Activated CD4-positive, alpha-beta memory T cell treated with anti-CD3 and anti-CD28 coated beads, Interleukin-2, amount 10 ng/mL, durations not matched to agents 7 days and 5 days (primary cell): Measurements from ENCODE around the gene CAAP1. TPM values are rescaled to one million over a fixed set of nuclear protein-coding genes. Genes with fewer than 3 reads are reported as not detected.

Source experiments
- CTCF ChIA-PET: fragments of 350-600 bp; sonication (Branson Sonifier 250); formaldehyde crosslinking; loops from one replicate; lab custom pipeline; 2021; ENCODE audit warnings: antibody characterized with exemption, inconsistent platforms; lab: Charles Lee
- POLR2A ChIA-PET: fragments of 350-600 bp; sonication (Branson Sonifier 250); formaldehyde crosslinking; loops from one replicate; lab custom pipeline; 2021; ENCODE audit warnings: antibody characterized with exemption; lab: Charles Lee
- DNase-seq: peaks from one replicate; pipeline ENCODE4 v3.0.0-alpha.2; 2020
- H3K27ac Mint-ChIP-seq: one replicate; pipeline ENCODE4 v1.8.0; 2021; ENCODE audit warnings: mild to moderate bottlenecking, mixed read lengths
- H3K27me3 Mint-ChIP-seq: one replicate; pipeline ENCODE4 v1.8.0; 2021; ENCODE audit warnings: mixed read lengths
- H3K36me3 Mint-ChIP-seq: one replicate; pipeline ENCODE4 v1.8.0; 2021; ENCODE audit warnings: low read depth, mixed read lengths
- H3K4me1 Mint-ChIP-seq: one replicate; pipeline ENCODE4 v1.8.0; 2021; ENCODE audit warnings: mixed read lengths
- H3K4me3 Mint-ChIP-seq: one replicate; pipeline ENCODE4 v1.8.0; 2021; ENCODE audit warnings: mild to moderate bottlenecking, mixed read lengths
- H3K9me3 Mint-ChIP-seq: one replicate; pipeline ENCODE4 v1.8.0; 2021; ENCODE audit warnings: mixed read lengths
- total RNA-seq, 2 experiments: library from RNA; stranded (reverse); gene quantifications; one replicate each; pipeline ENCODE4 v1.2.3, GENCODE V29; 2021

CAAP1 gene
- total RNA-seq, 2 experiments from 2014 or later = 16.6 to 18.1 TPM

GRCh38 chr9:26813247-26813646 lies 79.4 kb downstream of the CAAP1 start:
- no peak overlapping the region for H3K27ac Mint-ChIP-seq

GRCh38 chr9:26812217-26812616 lies 80.4 kb downstream of the CAAP1 start:
- ChIA-PET POLR2A (no interaction called here), CTCF (no interaction called here)
- Mint-ChIP-seq H3K36me3 (no peaks in the 10 kb centered on the region), H3K4me3 (no peak overlapping the region), H3K9me3 (no peaks in the 10 kb centered on the region), H3K27ac (no peak overlapping the region), H3K4me1 (no peaks in the 10 kb centered on the region), H3K27me3 (peaks cover 3% of the 10 kb centered on the region)
- DNase-seq = no peak

More at GRCh38 chr9:26813247-26813646, 79.4 kb downstream of the CAAP1 start:
- Mint-ChIP-seq H3K9me3 (no peaks in the 10 kb centered on the region), H3K36me3 (no peaks in the 10 kb centered on the region), H3K27me3 (peaks cover 3% of the 10 kb centered on the region), H3K4me1 (no peaks in the 10 kb centered on the region), H3K4me3 (no peak overlapping the region)
- ChIA-PET POLR2A (no interaction called here), CTCF (no interaction called here)
- no peak for DNase-seq

GRCh38 chr9:26811106-26811505 lies 81.5 kb downstream of the CAAP1 start:
- DNase-seq = no peak
- no peaks in the 10 kb centered on the region for H3K9me3 Mint-ChIP-seq
- H3K4me1 Mint-ChIP-seq = no peaks in the 10 kb centered on the region
- H3K27me3 Mint-ChIP-seq = peaks cover 3% of the 10 kb centered on the region
- no peaks in the 10 kb centered on the region for H3K36me3 Mint-ChIP-seq
- POLR2A ChIA-PET = no interaction called here
- no peak overlapping the region for H3K27ac Mint-ChIP-seq
- H3K4me3 Mint-ChIP-seq = no peak overlapping the region
- CTCF ChIA-PET = no interaction called here

GRCh38 chr9:26809795-26810194 lies 82.8 kb downstream of the CAAP1 start:
- POLR2A ChIA-PET = no interaction called here
- Mint-ChIP-seq H3K27ac (no peak overlapping the region), H3K9me3 (no peaks in the 10 kb centered on the region), H3K27me3 (peaks cover 3% of the 10 kb centered on the region), H3K4me1 (no peaks in the 10 kb centered on the region), H3K36me3 (no peaks in the 10 kb centered on the region), H3K4me3 (no peak overlapping the region)
- CTCF ChIA-PET = no interaction called here
- DNase-seq = no peak

DNA sequence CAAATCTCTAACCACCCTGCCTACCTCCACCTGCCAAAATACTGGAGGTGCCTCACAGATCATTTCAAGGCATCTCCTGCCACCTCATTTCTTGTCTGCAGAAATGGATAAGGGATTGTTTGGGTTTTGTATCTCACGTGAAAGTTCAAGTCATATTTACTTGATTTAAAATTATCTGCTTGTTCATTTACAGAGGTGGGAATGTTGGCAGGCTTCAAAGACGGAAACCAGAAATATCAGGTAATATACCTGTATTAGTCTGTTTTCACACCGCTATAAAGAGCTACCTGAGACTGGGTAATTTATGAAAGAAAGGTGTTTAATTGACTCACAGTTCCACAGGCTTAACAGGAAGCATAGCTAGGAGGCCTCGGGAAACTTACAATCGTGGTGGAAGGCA lies 85.4 kb downstream of the CAAP1 start:
- no peak for DNase-seq
- Mint-ChIP-seq H3K36me3 (no peaks in the 10 kb centered on the region), H3K4me1 (no peaks in the 10 kb centered on the region), H3K27me3 (peaks cover 3% of the 10 kb centered on the region), H3K4me3 (no peak overlapping the region), H3K27ac (no peak overlapping the region), H3K9me3 (no peaks in the 10 kb centered on the region)
- POLR2A ChIA-PET = no interaction called here
- CTCF ChIA-PET = no interaction called here

DNA sequence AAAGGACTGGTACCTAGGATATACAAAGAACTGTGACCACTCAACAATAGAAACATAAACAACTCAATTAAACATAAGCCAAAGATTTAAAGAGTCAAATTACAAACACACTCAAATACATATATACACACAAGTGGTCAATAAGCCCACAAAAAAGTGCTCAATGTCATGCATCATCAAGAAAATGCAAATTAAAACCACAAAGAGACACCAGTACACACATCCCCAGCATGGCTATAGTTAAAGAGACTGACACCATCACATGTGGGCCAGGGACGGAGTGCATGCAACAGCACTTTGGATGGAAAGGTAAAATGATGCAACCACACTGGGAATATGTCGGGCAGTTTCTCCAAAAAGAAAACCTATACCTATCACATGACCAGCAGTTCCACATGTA lies 89.7 kb downstream of the CAAP1 start:
- Mint-ChIP-seq H3K9me3 (no peaks in the 10 kb centered on the region), H3K27ac (no peak overlapping the region), H3K4me1 (no peaks in the 10 kb centered on the region), H3K4me3 (no peak overlapping the region), H3K27me3 (no peaks in the 10 kb centered on the region), H3K36me3 (no peaks in the 10 kb centered on the region)
- POLR2A ChIA-PET = no interaction called here
- no peak for DNase-seq
- CTCF ChIA-PET = no interaction called here

- Mint-ChIP-seq H3K4me1 (no peaks in the 10 kb centered on the region), H3K27ac (no peak overlapping the region), H3K9me3 (no peaks in the 10 kb centered on the region), H3K4me3 (no peak overlapping the region), H3K36me3 (no peaks in the 10 kb centered on the region), H3K27me3 (no peaks in the 10 kb centered on the region)
- DNase-seq = no peak
- CTCF ChIA-PET = no interaction called here
- POLR2A ChIA-PET = no interaction called here
Observed at GRCh38 chr9:26801772-26802171, 90.8 kb downstream of the CAAP1 start.

- Mint-ChIP-seq H3K36me3 (no peaks in the 10 kb centered on the region), H3K27me3 (no peaks in the 10 kb centered on the region), H3K27ac (no peak overlapping the region), H3K4me1 (no peaks in the 10 kb centered on the region), H3K4me3 (no peak overlapping the region), H3K9me3 (no peaks in the 10 kb centered on the region)
- POLR2A ChIA-PET = no interaction called here
- no peak for DNase-seq
- CTCF ChIA-PET = no interaction called here
Observed at GRCh38 chr9:26800322-26800721, 92.3 kb downstream of the CAAP1 start.

DNA sequence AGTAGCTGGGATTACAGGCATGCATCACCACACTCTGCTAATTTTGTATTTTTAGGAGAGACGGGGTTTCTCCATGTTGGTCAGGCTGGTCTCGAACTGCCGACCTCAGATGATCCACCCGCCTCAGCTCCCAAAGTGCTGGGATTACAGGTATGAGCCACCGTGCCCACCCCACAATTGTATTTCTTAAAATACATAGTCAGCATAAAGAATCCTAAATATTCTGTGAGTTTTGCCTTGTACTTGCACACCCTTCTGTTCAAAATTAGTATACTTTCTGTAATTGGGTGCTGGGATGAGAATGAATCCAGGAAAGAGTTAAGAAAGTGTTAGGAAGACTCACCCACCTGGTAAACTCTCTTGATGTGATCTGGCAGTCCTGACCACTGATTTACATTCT lies 101.3 kb downstream of the CAAP1 start:
- Mint-ChIP-seq H3K27ac (no peak overlapping the region), H3K4me1 (no peaks in the 10 kb centered on the region), H3K9me3 (no peaks in the 10 kb centered on the region), H3K36me3 (no peaks in the 10 kb centered on the region), H3K27me3 (no peaks in the 10 kb centered on the region), H3K4me3 (no peak overlapping the region)
- POLR2A ChIA-PET = no interaction called here
- no peak for DNase-seq
- CTCF ChIA-PET = no interaction called here

Other genes with a start within 250 kb of the CAAP1 start
- 10 to 100 TPM; 34.1 to 35.9 TPM for gene PLAA, start 54.4 kb upstream of the CAAP1 start, total RNA-seq
- gene IFT74, start 63.6 kb upstream of the CAAP1 start, total RNA-seq = 1 to 10 TPM; 7.4 to 9.4 TPM
- not detected for gene LRRC19, start 112.9 kb upstream of the CAAP1 start, total RNA-seq
- not detected for gene TEK, start 216.4 kb upstream of the CAAP1 start, total RNA-seq